M059J (cell line): ENCODE results near the gene C2CD2. TPM values are rescaled to one million over a fixed set of nuclear protein-coding genes. Genes with fewer than 3 reads are reported as not detected.

Experiments
- DNase-seq: peaks from one replicate; pipeline ENCODE4 v3.0.0-alpha.2; 2012; ENCODE audit warnings: low read depth
- total RNA-seq: library from RNA; depleted of rRNA; stranded (reverse); fragments of >200 nt; shearing (Covaris generic); gene quantifications from 2 replicates; pipeline ENCODE4 v1.2.3, GENCODE V29; 2014

The C2CD2 gene
- total RNA-seq, 1 experiment from 2014 or later = 32.1 TPM

DNA sequence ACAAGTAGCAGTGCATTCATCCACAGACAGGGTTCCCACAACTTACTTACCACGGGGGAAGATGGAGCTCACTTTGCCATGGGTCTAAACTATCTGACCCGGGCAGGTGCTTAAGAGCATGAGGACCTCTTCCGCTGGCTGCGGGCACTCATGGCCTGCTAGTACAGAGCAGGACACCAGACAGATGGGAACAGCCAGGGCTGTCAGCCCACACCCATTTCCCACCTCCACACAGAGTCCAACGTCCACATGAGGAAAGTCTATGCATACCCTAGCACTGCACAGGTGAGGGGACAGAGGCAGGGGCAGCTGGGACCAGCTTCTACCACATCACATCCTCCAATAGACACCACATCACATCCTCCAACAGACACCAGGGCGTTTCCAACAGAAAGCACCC is 38.9 kb downstream of the C2CD2 start:
- no peak for DNase-seq

DNA sequence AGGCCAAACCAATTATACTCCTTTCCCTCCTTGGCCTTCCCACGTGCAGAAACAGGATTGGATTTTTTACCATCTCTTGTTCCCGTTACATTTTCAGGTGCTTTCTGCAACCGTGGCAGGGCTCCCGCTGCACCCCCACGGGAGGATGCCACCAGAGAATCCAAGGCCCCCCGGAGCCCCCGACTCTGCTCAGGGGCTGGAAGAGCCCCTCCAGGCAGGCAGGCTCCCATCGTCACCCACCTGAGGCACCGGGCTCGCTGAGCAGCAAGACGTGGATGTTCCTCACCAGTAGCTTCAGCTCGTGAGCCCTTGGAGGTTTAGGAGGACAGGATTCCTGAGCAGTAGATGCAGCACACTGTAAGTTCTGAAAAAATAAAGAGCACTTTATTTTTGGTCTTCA is 39.5 kb downstream of the C2CD2 start:
- no peak for DNase-seq

DNA sequence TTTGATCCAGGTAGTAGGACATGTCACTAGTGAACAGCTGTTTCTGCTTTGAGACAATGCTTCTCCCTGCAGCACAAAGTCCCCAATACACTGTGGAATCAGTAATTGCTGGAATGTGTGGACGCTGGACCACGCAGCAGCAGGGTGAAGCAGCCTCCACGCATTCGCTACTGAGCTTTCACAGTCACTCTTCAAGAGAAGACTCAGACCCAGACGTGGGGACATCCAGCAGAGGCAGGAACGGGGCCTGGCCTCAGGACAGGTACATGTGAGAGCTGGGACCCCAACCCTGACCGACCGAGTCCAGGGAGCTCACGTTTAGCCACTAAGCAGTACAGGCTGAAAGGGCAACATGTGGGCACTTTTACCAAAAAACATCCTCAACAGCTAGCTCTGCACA is 40.6 kb downstream of the C2CD2 start:
- DNase-seq = no peak

DNA sequence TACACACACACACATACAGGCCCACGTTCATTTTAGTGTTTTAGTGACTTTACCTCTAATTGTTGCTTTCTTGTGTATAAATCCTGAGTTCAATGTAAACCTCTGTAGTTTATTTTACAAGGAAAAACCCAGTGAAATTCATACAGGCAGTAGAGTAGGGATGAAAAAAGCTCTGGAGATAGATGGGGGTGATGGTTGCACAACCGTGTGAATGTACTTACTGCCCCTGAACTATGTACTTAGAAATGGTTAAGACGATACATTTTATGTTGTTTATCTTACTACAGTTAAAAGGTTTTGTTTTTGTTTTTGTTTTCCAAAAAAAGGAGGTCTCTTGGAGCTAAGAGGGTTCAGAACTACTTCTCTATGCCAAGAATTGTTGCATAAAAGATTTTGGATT is 45.0 kb downstream of the C2CD2 start:
- DNase-seq = no peak

DNA sequence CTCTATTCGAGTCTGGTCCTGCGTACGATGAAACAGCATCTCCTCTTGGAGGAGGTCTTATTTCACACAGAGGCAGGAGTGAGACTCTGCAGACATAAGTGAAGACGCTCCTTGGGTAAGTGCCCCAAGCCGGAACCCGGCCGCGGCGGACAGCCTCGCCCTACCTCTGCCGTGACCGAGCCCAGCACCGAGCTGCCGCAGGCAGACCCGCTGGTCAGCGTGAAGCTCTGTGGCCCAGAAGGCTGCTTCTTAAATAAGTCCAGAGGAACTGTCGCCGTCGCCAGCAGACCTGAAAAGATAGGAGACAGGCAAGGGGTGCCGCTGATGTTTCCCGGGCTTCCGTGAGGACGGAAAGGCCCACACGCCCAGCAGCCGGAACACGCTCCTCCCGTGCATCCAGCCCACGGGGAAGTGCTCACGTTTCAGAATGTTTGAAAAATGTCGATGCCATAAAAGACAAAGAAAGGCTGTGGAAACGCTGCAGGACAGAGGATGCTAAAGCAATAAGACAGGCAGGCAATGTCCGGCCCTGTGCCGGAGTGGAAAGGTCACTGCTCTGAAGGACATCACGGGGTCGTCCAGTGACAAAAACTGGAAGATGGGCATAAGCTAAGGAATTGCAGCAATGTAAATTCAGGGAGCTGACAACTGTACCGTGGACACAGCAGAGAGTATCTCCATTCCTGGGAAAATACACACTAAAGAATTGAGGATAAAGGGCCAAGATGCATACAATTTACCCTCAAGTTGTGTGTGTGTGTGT is 46.1 kb downstream of the C2CD2 start:
- DNase-seq = no peak

DNA sequence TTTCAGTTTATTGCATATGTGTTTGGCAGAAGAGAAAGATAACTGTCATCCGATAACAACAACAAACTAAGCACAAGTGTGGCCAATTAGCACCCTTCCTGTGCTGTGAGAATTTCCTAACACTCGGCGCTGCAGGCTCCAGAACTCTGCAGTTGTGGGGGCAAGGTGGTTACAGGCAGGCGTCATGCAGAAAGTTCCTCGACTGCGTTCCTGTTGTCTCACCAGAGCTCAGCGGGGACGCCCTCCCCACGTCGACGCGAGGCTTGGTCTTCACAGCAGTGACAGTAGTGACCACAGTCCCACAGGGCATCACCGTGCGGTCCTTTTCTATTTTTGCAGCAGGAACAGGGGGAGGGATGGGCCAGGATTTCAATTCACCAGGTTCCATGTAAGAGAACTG is 47.0 kb downstream of the C2CD2 start:
- DNase-seq = no peak

DNA sequence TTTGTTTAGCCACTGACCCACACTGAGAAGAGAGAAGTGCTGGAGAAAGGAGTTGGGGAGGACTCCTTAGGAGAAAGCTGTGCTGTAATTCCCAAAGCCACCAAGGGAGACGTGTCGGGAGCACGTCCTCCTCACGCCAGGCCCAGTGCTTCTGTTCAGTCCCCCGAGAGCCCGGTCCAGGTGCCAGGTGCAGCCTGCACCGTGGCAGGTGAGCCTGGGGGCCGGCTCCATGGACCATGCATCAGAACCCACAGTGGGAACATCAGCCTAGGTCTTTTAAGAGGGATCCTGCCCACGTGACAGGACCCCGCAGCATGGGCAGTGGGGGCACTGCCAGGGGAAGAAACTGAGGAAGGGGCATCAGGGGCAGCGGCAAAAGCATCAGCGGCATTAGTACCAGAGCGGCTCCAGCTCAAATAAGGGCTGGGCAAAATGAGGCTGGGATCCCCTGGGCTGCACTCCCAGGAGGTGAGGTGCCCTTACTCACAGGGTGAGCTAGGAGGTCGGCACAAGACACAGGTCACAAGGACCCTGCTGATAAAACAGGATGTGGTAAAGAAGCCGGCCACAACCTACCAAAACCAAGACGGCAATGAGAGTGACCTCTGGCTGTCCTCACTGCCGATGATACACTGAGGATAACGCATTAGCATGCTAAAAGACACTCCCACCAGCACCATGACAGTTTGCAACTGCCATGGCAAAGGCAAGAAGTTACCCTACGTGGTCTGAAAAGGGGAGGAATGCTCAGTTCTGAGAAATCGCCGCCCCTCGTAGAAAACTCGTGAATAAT is 50.1 kb downstream of the C2CD2 start:
- peak; percentile 49 for DNase-seq

DNA sequence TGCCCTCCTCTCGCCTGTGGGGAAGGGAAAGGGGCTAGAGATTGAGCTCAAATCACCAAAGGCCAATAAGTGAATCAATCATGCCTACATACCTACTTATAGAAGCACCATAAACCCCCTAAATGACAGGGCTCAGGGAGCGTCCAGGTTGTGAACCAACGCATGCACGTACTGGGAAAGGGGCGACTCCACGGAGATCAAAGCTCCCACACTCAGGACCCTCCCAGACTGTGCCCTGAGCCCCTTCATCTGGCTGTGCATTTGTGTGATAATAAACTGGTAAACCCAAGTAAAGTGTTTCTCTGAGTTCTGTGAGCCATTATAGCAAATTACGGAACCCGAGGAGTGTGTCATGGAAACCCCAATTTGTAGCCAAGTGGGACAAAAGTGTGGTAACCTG is 50.9 kb downstream of the C2CD2 start:
- DNase-seq = no peak

DNA sequence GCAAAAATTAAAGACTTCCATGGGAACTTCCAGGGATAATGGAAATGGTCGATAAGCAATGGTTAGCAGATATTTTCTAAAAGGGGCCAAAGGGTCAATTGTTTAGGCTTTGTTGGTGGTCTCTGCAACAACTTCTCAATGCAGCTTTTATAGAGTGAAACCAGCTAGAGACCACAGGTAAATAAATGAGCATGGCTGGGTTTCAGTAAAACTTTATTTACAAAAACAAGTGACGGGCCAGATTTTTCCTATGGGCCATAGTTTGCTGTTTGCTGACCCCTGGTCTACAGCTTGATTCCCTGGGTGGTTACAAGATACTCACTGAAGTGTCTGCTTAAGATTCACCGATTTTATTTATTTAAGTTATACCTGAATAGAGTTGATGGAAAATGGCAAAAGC is 52.0 kb downstream of the C2CD2 start:
- no peak for DNase-seq

DNA sequence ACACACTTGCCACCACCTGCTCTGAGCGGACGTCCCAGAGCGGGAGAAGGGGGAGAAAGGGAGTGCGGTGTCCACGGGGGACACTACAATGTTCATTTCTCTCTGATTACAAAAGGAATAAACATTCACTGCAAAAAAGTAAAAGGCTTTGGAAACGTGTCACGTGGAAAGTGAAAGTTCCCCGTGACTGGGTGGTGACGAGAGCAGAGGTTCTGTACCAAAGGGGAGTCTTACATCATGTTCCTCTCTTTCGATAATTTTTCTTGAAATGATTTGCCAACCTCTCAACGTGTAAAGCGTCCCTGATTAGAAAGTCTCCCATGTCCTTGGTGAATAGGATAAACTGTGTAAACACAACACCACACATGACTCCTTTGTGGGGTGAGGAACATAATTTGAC is 52.7 kb downstream of the C2CD2 start:
- no peak for DNase-seq

DNA sequence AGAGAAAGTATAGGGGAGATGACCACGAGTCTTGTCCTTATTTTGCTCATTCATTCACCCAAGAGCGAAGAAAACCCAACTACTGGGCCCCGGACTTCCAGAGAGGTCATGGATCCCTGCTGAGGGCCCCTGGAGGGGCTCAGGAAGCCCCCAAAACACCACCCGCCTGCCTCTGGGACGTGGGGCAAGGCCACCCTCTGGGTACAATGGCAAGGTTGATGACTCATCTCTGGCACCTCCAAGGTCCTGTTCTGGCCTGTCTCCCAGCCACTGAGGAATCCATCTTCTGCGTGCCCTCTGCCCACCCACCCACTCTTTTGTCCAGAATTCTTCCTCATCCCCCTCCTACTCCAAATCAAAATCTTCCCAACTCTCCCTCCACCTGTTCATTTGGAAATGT is 53.4 kb downstream of the C2CD2 start:
- DNase-seq = no peak

DNA sequence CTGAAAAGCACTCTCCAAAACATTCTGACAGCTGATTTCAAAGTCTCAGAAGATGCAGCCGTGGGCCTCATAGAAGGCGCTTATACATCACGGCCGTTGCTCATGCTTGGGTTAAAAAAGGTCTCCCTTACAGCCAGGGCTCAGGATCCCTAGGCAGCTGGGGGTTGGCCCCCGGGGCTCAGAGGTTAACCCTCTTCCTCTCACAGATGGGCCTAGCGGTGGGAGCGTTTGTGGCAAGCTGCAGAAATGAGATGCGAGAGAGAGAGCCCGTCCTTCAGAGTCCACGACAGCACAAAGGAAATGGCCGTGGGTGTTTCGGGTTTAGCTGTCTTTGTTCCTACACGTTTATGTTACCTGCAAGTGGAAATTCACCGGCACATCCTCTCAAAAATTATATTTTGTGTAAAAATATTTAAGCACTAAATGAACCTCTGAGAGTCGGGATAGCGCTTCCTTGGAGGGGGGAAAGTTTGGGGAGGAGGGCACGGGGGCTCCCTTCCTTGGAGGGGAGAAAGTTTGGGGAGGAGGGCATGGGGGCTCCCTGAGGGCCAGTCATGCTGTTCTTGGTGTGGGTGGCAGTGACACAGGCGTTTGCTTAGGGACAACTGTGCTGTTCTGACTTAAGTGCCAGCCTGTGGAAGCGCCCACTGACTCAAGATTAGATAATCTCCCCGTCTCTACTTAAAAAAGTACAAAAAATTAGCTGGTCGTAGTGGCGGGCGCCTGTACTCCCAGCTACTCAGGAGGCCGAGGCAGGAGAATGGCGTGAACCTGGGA is 54.2 kb downstream of the C2CD2 start:
- DNase-seq = no peak

DNA sequence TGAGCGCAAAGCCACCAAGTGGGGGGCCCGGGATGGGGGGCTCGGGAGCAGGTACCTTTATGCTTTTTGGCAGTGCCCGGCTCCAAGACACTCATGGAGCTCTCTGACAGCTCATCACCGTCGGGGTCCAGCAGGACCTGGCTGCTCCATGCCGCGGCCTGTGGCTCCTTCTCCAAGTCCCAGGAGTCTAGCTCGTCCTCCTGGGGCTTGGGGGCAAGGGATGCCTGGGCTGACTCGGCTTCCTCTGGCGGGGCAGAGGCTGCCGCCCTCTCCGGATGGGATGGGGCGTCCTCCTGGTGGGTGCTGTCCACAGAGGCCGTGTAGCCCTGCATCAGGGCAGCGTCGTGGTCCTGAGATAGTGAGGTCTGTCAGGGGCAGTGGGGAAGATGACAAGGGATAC is 54.8 kb downstream of the C2CD2 start:
- no peak for DNase-seq

DNA sequence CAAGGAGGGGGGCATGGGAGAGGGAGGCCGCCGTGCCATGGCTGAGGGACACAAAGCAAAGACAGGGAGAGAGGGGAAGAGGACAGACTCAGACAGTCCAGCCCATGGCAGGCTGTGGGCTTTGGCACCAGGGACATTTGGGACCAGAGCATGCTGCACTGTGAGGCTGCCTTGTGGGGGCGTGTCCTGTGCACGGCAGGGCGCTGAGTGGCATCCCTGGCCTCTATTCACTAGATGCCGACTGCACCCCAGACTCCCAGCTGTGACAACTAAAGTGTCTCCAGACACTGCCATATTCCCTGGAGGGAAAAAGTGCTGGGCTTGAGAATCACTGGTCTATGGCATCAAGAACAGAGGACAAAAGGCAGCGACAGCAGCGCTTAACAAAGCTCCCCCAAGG is 56.1 kb downstream of the C2CD2 start:
- no peak for DNase-seq

DNA sequence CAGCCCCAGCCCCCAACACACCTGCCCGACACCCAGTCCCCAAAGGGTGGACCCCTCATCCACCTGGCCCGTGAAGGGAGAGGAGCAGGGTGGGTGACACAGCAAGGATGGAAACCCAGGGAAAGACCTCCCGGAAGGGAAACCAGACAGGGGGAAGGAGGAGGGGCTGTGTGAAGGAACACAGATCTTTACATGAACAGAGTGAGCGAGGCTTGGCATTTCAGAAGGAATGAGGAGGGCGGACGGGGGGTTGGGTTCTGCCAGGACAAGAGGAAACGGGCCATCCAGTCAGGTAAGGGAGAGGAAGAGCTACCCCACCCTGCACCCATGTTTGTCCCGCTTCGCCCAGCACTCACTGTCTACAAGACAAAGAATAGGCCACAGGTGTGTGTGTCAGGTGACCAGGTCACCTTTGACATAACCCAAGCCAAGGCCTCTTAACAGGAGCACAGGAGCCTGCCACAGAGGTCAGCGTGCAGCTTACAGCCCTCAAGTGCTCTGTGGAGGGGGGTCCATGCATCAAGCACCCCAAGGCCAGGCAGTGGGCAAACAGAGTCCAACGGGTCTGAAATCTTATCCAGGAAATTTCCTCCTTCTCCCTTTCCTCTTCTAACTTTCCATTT is 56.7 kb downstream of the C2CD2 start:
- no peak for DNase-seq

DNA sequence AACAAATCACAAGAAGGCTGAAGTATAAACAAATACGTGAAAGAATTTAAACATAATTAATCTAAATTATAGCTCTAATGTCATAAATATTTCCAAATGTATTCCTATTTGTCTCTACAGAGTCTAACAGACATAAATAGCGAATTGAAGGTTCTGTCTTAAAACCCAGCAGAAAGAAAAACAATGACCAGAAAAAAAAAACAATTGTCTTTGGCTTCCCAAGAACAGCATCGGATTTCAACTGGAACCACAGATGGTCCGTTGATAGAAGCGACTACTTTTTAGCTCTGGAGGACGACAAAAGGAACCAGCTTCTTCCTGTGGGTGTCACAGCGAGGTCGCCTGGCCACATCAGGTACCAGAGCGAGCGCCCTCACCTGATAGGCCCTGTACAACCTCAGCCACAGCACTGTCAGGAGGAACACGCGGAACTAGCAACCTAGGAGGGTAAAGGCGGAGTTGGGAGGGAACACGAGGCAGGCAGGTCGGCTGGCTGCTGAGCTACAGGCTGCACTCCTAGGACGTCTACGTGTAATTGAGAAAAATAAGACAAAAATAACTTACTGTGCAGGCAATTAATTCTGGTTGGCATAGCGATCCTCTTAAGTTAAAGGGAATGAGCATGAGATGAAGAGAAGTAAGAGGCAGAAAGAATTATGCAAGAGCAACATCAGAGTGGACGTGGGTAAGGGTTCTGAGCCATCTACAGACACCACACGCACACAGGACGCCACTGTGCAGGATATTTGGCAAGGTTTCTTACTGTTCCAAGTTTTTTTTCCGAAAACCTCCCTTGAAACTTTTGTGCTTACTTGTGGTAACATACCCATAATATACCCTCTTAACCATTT is 58.0 kb downstream of the C2CD2 start:
- DNase-seq = no peak

DNA sequence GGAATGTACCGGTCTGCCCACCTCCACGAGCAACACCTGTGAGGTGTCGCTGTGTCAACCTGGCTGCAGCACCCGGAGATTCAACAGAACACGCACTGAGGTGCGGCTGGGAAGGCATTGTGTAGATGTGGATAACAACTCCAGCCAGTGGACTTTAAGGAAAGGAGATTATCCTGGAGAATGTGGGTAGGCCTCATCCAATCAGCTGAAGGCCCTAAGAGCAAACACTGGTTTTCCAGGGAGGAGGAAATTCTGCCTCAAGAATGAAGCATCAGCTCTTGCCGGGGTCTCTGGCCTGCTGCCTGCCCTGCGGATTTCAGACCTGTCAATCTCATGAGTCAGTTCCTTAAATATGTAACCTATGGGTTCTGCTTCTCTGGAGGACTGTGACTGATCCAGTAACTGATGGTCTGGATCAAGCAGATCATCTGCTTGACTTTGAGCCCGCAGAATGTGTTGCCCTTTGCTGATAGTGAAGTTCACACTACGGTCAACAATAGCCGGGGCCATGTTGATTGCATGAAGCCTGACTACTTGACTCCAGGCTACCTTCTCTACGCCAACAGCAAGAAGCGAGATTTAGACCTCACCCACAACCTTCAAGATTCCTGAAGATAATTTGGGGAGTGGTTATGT is 58.8 kb downstream of the C2CD2 start:
- peak; percentile 89 for DNase-seq

DNA sequence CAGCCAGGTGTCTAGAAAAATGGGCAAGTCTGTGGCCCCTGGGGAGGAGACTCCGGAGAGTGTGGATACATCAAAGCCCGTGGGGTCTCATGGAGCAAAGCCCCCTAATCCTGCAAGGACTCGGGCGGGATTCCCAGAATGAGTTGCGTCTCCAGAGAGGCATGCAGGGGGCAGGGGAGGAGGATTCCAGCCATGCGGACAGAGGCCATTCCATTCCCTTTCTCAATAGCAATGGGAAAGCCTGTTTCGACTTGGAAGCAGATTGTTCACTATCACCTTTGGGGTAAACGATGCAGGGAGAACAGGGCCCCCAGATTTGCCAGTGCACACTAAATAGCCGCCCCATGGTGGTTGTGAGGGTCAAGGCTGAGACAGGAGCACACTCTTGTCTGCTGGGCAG is 59.3 kb downstream of the C2CD2 start:
- DNase-seq = no peak

DNA sequence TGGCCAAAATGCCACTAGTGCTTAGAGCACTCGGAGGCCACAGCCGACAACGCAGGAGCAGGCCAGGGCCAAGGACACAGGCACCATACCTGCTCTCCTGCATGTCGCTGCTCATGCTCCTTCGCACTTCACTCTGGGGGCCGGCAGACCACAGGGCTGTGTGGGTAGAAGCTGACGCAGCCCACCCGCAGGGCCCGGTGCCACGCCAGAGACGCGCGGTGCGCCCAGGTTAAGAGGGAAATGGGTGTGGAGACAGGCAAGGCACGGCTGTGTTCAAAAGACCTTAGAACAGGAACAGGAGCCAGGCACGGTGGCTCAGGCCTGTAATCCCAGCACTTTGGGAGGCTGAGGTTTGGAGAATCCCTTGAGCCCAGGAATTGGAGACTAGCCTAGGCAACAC is 61.1 kb downstream of the C2CD2 start:
- no peak for DNase-seq

DNA sequence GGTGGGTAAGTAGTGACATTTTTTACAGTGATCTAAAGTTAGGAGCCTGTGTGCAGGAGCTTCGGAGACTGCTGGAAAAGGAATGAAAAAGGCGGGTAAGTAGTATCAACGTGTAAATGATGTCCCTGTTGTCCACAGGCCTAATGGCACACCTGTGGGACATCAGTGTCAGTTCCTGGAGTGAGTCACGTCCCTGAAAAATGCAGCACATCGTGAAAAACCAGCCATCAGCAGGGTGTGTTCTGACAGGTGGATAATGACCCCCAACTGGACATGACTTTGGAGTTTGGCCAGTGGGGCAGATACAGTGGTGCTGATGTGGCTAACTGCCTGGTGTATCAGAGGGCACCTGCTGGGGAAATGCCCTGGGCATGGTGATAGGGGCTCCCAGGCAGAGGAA is 62.7 kb downstream of the C2CD2 start:
- DNase-seq = no peak

DNA sequence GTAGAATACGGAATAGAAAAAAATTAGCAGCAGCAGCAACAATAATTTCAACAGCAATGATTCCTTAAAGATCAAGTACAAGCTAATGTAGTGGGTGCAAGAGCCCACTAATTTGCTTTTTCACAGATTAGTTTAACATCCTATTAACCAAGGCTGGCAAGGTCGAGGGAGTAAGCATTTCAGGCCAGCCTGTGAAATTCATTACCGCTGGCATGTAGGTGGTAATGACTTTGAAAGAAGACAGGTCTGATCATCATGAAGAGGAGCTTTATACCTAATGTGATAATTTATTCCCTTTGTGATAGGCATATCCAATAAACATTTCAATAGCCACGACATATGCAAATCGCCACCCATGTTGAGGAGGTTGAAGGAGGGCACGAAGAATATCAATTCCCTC is 63.5 kb downstream of the C2CD2 start:
- no peak for DNase-seq
